DLD1 (cell line): ENCODE measurements around the gene SMAD4.
"Not testable (repeated sequence)": the region's sequence is repeated elsewhere in the genome, so short reads cannot be mapped to it uniquely, and the experiment has no call there.

Source experiments
- in situ Hi-C: cut with HindIII; loops from 2 replicates; pipeline ENCODE4 v1.10.0; 2017; ENCODE audit warnings: low sequenced_read_pairs

Gene SMAD4

DNA sequence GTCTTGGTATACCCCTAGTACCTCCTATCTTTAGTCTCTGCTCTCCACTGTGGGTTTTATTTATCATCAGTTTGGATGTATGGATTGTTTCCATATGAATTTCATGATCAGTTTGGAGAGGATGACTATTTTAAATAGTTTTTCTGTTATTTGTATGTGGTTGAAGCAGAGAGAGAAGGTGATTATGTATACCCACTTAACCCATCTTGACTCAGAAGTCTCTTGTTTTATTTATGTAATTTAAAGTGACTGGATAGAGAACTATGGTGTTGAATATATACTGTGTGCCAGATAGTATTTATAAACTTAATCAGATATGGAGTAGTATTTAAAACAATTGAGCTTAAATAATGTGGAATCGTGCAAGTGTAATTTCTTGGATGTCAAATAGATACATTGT lies 39.9 kb downstream of the SMAD4 start:
- in situ Hi-C loops = no loop called here

GRCh38 chr18:51070545-51070944 lies 40.5 kb downstream of the SMAD4 start:
- in situ Hi-C loops = no loop called here

DNA sequence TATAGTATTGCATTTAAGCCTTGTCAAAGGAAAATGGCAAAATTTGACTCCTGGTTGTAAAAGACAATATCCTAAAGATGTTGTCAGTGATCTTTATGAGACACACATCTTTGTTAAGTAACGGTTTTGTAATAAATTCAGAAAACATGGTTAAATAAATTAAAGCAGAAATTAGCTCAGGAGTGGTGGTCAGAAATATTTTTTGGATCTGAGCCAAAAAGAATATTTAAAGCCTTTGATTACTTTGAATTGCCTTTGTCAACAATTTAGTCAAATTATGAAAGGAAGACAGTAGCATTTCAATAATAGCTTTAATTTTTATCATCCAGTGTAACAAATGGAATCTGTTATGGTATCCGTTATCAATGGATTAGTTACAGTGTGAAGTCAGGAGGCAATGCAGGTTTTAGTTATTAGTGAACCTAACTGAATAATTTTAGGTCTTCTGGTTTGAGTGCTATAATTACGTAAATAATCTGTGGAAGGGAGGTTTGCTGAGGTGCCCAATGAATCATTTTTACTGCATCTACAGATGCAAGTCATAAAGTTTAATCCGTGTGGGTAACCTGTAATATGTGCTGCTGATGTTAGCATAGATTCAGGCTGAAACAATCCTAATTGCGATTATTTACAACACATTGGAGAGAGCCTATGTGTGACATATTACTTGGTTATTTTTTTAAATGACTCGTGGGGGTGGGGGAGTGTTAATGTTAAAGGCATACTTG lies 42.7 kb downstream of the SMAD4 start:
- in situ Hi-C loops = no loop called here

DNA sequence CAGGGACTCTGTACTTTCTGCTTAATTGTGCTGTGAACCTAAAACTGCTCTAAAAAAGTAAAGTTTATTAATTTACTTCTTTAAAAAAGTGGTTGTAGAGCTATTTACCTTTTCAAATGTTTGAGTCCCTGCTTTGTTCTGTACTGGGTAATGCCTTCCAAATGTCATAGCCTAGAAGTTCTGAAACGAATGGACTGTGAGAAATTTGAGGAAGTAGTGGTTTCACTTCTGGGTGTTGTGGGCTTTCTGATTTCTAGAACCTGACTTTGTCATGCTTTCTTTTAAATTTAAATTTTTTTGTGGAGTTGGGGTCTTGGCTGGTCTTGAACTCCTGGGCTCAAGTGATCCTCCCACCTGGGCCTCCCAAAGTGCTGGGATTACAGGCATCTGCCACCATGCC lies 44.6 kb downstream of the SMAD4 start:
- in situ Hi-C loops = no loop called here

DNA sequence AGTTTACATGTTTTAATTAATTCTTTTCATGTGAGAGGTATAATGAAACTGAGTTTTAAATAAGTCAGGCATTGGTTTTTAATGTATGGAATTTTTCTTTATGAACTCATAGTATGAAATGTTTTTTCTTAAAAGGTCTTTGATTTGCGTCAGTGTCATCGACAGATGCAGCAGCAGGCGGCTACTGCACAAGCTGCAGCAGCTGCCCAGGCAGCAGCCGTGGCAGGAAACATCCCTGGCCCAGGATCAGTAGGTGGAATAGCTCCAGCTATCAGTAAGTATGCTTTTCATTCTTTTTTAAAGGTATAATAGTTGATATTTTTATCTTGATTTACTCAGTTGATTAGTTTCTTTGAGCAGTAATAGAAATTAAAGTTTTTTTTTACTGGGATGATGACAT lies 46.5 kb downstream of the SMAD4 start:
- in situ Hi-C loops = no loop called here

GRCh38 chr18:51077217-51077616 lies 47.2 kb downstream of the SMAD4 start:
- in situ Hi-C loops = no loop called here

GRCh38 chr18:51078026-51078425 lies 48.0 kb downstream of the SMAD4 start:
- in situ Hi-C loops = no loop called here

DNA sequence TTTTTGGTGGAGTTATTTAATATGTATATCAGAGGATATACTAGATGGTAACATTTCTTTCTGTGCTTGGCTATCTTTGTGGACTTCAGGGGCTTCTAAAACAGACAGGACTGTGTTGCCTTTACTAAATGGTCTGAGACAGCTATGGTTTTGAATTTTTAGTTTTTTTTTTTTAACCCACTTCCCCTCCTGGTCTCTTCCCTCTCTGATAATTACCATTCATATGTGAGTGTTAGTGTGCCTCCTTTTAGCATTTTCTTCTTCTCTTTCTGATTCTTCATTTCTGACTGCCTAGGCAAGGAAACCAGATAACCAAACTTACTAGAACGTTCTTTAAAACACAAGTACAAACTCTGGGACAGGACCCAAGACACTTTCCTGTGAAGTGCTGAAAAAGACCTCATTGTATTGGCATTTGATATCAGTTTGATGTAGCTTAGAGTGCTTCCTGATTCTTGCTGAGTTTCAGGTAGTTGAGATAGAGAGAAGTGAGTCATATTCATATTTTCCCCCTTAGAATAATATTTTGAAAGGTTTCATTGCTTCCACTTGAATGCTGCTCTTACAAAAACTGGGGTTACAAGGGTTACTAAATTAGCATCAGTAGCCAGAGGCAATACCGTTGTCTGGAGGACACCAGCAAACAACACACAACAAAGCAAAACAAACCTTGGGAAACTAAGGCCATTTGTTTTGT lies 52.7 kb downstream of the SMAD4 start:
- in situ Hi-C loops = no loop called here

DNA sequence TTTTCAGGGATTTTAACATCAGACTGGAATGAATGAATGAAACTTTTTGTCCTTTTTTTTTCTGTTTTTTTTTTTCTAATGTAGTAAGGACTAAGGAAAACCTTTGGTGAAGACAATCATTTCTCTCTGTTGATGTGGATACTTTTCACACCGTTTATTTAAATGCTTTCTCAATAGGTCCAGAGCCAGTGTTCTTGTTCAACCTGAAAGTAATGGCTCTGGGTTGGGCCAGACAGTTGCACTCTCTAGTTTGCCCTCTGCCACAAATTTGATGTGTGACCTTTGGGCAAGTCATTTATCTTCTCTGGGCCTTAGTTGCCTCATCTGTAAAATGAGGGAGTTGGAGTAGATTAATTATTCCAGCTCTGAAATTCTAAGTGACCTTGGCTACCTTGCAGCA lies 53.4 kb downstream of the SMAD4 start:
- in situ Hi-C loops = no loop called here

GRCh38 chr18:51088410-51088809 lies 58.4 kb downstream of the SMAD4 start:
- in situ Hi-C loops = no loop called here

- in situ Hi-C loops = no loop called here
Observed at GRCh38 chr18:51089691-51090090, 59.7 kb downstream of the SMAD4 start.

- in situ Hi-C loops = no loop called here
Observed at GRCh38 chr18:51091270-51091669, 61.3 kb downstream of the SMAD4 start.

DNA sequence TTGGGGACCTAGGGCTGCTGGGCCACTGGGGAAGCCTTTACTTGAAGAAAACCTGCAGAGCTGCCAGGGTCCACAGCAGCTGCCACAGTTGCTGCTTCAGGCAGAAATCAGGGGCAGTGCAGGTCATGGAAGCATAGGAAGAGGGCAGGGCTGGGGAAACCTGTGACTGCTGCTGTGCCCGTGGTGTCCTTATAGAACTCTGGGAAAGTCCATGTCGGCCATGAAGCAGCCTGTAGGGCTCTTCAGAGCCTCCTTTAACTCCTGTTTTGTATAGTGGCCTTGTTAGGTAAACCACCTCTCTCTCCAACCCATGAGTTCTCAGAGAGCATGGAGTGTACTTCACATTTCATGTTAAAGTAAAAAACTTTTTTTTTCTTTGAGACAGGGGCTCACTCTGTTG lies 62.1 kb downstream of the SMAD4 start:
- in situ Hi-C loops = no loop called here

GRCh38 chr18:51092967-51093366 lies 63.0 kb downstream of the SMAD4 start:
- in situ Hi-C loops = not testable (repeated sequence)

DNA sequence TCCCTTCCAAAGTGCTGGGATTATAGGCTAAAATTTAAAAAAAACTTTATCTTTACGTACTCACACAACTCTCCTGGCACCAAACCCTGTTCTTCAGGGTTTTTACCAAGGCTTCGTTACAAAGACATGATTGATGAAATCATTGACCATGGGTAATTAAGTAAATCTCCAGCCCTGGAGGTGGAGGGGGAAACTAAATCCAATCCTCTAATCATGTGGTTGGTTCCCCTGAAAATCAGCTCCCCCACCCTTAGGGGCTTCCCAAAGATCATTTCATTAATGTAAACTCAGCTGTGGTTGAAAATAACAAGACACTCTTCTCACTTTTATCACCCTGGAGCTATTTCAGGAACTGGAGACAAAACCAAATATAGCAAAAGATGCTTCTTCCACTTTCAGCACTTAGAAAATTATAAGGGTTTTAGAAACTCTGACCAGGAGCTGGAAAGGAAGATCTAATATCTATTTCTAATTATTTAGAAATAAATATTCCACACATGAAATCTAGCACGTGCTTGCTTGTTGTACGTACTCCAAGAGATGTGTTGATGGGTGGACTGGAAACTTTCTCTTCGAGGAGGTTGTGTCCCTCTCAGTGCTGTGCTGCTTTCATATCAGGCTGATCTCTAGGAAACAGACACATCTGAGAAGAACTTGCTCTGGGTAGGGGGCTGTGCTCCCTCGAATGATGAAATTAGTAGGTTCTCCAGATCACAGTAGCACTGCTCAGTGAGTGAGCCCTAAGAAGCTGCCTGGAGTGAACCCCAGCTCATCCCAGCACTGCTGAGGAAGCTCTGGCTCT lies 67.2 kb downstream of the SMAD4 start:
- in situ Hi-C loops = no loop called here

DNA sequence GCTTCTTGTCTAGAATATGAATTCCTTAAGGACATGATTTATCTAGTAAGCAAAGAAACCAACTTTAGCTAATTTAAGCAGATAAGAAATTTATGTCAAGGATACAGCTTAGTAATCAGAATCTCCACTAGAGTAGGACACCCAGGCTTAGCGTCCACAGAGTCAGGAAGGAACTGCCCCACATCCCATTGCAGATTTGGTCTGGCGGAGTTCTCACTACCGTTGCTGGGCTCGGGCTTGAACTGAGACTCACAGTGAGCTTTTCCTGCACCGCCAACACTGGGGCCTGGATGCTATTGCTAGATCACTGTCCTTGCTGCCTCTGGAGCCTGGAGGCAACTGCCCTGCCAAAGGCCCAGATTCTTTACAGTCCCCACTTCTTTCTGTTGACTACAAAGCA lies 68.1 kb downstream of the SMAD4 start:
- in situ Hi-C loops = no loop called here

DNA sequence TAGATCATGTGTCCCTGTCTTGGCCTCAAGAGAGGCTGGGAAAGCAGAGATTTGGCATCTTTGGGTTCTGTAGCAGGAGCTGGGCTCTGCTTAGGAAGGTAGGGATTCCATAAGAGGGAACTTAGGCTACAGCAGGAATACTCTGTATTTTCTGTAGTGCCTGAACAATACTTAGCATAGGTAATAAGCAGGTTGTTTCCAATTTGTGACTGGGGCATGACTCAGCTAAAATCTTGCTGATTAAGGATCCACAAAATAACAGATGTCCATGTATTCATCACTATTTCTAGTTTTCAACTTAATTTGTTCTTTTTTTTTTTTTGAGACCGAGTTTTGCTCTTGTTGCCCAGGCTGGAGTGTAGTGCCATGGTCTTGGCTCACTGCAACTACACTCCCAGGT lies 68.5 kb downstream of the SMAD4 start:
- in situ Hi-C loops = no loop called here

GRCh38 chr18:51100385-51101120 lies 70.5 kb downstream of the SMAD4 start:
- in situ Hi-C loops = no loop called here

GRCh38 chr18:51107082-51107481 lies 77.1 kb downstream of the SMAD4 start:
- in situ Hi-C loops = no loop called here

GRCh38 chr18:51107598-51108305 lies 77.7 kb downstream of the SMAD4 start:
- in situ Hi-C loops = no loop called here

DNA sequence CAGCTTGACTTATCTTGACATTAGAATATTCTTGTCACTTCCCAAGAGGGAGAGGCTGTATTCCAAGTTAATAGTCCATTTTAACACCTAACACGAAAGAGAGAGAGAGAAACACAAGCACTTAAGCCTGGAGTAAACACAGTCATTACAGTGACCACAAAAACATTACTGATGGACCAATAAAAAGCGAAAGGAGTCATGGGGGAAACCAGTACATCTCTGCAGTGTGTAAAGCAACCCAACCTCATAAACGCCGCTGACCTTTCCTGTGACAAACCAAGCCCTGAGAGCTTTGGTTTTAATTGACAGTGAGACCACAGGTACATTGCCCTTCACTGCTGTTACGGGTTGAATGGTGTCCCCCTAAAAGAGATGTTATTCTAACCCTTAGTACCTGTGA lies 78.3 kb downstream of the SMAD4 start:
- in situ Hi-C loops = no loop called here
